ENCODE data around the gene CORIN. TPM values are rescaled to one million over a fixed set of nuclear protein-coding genes. Genes with fewer than 3 reads are reported as not detected.
"Not testable (repeated sequence)": the region's sequence is repeated elsewhere in the genome, so short reads cannot be mapped to it uniquely, and the experiment has no call there.

Gene CORIN
- total RNA-seq, 1 donor from 2014 or later, result 0.05 TPM

GRCh38 chr4:47561331-47561730 is 276.5 kb downstream of the CORIN start:
- H3K4me3 Mint-ChIP-seq, result no peak overlapping the region
- no peak for TF ChIP-seq CTCF (conservative IDR thresholded peaks at IDR 0.05)
- peaks cover 2% of the 10 kb centered on the region for H3K9me3 Mint-ChIP-seq
- H3K27ac Mint-ChIP-seq (ENCODE audit: unreplicated experiment), result no peak overlapping the region
- H3K4me1 Mint-ChIP-seq, result peaks cover 4% of the 10 kb centered on the region
- no peaks in the 10 kb centered on the region for H3K36me3 Mint-ChIP-seq (ENCODE audit: low read depth)
- DNase-seq (ENCODE audit: low read depth, low spot score), result no peak
- no peaks in the 10 kb centered on the region for H3K27me3 Mint-ChIP-seq (ENCODE audit: low read depth)

GRCh38 chr4:47560682-47561081 is 277.2 kb downstream of the CORIN start:
- DNase-seq (ENCODE audit: low read depth, low spot score), result no peak
- TF ChIP-seq CTCF (conservative IDR thresholded peaks at IDR 0.05), result no peak
- Mint-ChIP-seq H3K36me3 (ENCODE audit: low read depth) (no peaks in the 10 kb centered on the region), H3K4me1 (peaks cover 4% of the 10 kb centered on the region), H3K27ac (ENCODE audit: unreplicated experiment) (no peak overlapping the region), H3K27me3 (ENCODE audit: low read depth) (no peaks in the 10 kb centered on the region), H3K4me3 (no peak overlapping the region), H3K9me3 (peaks cover 2% of the 10 kb centered on the region)

- Mint-ChIP-seq H3K4me3 (no peak overlapping the region), H3K36me3 (ENCODE audit: low read depth) (no peaks in the 10 kb centered on the region), H3K4me1 (peaks cover 9% of the 10 kb centered on the region), H3K27ac (ENCODE audit: unreplicated experiment) (no peak overlapping the region), H3K27me3 (ENCODE audit: low read depth) (no peaks in the 10 kb centered on the region), H3K9me3 (no peaks in the 10 kb centered on the region)
- no peak for DNase-seq (ENCODE audit: low read depth, low spot score)
- no peak for TF ChIP-seq CTCF (conservative IDR thresholded peaks at IDR 0.05)
Measured at GRCh38 chr4:47557255-47557654, 280.6 kb downstream of the CORIN start.

GRCh38 chr4:47555920-47556319 is 281.9 kb downstream of the CORIN start:
- H3K36me3 Mint-ChIP-seq (ENCODE audit: low read depth); H3K9me3 Mint-ChIP-seq; H3K4me1 Mint-ChIP-seq; H3K4me3 Mint-ChIP-seq; H3K27me3 Mint-ChIP-seq (ENCODE audit: low read depth); DNase-seq (ENCODE audit: low read depth, low spot score): not testable (repeated sequence)
- H3K27ac Mint-ChIP-seq (ENCODE audit: unreplicated experiment), result peak overlapping the region; percentile 50

- H3K27me3 Mint-ChIP-seq (ENCODE audit: low read depth), result no peaks in the 10 kb centered on the region
- no peak for TF ChIP-seq CTCF (conservative IDR thresholded peaks at IDR 0.05)
- no peak for DNase-seq (ENCODE audit: low read depth, low spot score)
- H3K4me3 Mint-ChIP-seq, result no peak overlapping the region
- peaks cover 9% of the 10 kb centered on the region for H3K4me1 Mint-ChIP-seq
- H3K27ac Mint-ChIP-seq (ENCODE audit: unreplicated experiment), result peak overlapping the region; percentile 1
- peaks cover 6% of the 10 kb centered on the region for H3K9me3 Mint-ChIP-seq
- H3K36me3 Mint-ChIP-seq (ENCODE audit: low read depth), result peaks cover 5% of the 10 kb centered on the region
Measured at GRCh38 chr4:47553329-47554125, 284.3 kb downstream of the CORIN start.

- Mint-ChIP-seq H3K27ac (ENCODE audit: unreplicated experiment) (no peak overlapping the region), H3K4me1 (peaks cover 9% of the 10 kb centered on the region)
Measured at GRCh38 chr4:47551682-47552081, 286.2 kb downstream of the CORIN start.

More at GRCh38 chr4:47551682-47552081, 286.2 kb downstream of the CORIN start:
- no peak overlapping the region for H3K4me3 Mint-ChIP-seq
- H3K36me3 Mint-ChIP-seq (ENCODE audit: low read depth), result peaks cover 5% of the 10 kb centered on the region
- H3K27me3 Mint-ChIP-seq (ENCODE audit: low read depth), result no peaks in the 10 kb centered on the region
- DNase-seq (ENCODE audit: low read depth, low spot score), result no peak
- H3K9me3 Mint-ChIP-seq, result peaks cover 6% of the 10 kb centered on the region
- TF ChIP-seq CTCF (conservative IDR thresholded peaks at IDR 0.05), result no peak

All from neural crest cell (in vitro differentiated cells).